HL-60/S4 (cell line): ENCODE measurements around the gene INPP5B.
"Not testable (repeated sequence)": the region's sequence is repeated elsewhere in the genome, so short reads cannot be mapped to it uniquely, and the experiment has no call there.

Experiments
- in situ Hi-C: fragments of 300-500 bp; cut with MboI; formaldehyde crosslinking; loops from 2 replicates; pipeline ENCODE4 v1.14.3; 2022; ENCODE audit warnings: low sequenced_read_pairs

Gene INPP5B

GRCh38 chr1:37946703-37947360 lies at the start of gene INPP5B:
TSS of gene INPP5B (minus strand) at chr1:37947053. CDS start at chr1:37946308, 745 bp downstream.
- in situ Hi-C loops: no loop called here

- in situ Hi-C loops: loop anchor here (25.0 kb wide), 1 partner anchor 409 kb away; the partner anchor contains the start of gene GNL2
Measured at GRCh38 chr1:37995751-37996345, 49.0 kb upstream of the INPP5B start.

GRCh38 chr1:37994886-37995566 lies 48.2 kb upstream of the INPP5B start:
- in situ Hi-C loops: loop anchor here (25.0 kb wide), 1 partner anchor 408 kb away; the partner anchor contains the start of gene GNL2

GRCh38 chr1:37989361-37989930 lies 42.6 kb upstream of the INPP5B start:
- in situ Hi-C loops: loop anchor here (25.0 kb wide), 1 partner anchor 402 kb away; the partner anchor contains the start of gene GNL2

- in situ Hi-C loops: loop anchor here (25.0 kb wide), 1 partner anchor 400 kb away; the partner anchor contains the start of gene GNL2
Measured at GRCh38 chr1:37987679-37988078, 40.8 kb upstream of the INPP5B start.

- in situ Hi-C loops: loop anchor here (25.0 kb wide), 1 partner anchor 396 kb away; the partner anchor contains the start of gene GNL2
Measured at GRCh38 chr1:37983546-37983945, 36.7 kb upstream of the INPP5B start.

- in situ Hi-C loops: loop anchor here (25.0 kb wide), 1 partner anchor 391 kb away; the partner anchor contains the start of gene GNL2
Measured at GRCh38 chr1:37978541-37978940, 31.7 kb upstream of the INPP5B start.

GRCh38 chr1:37975083-37975482 lies 28.2 kb upstream of the INPP5B start:
- in situ Hi-C loops: loop anchor here (25.0 kb wide), 1 partner anchor 388 kb away; the partner anchor contains the start of gene GNL2

GRCh38 chr1:37974567-37974966 lies 27.7 kb upstream of the INPP5B start:
- in situ Hi-C loops: no loop called here

- in situ Hi-C loops: not testable (repeated sequence)
Measured at GRCh38 chr1:37973684-37974083, 26.8 kb upstream of the INPP5B start.

- in situ Hi-C loops: no loop called here
Measured at GRCh38 chr1:37965301-37965700, 18.4 kb upstream of the INPP5B start.

- in situ Hi-C loops: not testable (repeated sequence)
Measured at GRCh38 chr1:37964106-37964505, 17.3 kb upstream of the INPP5B start.

- in situ Hi-C loops: no loop called here
Measured at GRCh38 chr1:37958690-37959089, 11.8 kb upstream of the INPP5B start.

- in situ Hi-C loops: no loop called here
Measured at GRCh38 chr1:37955685-37956084, 8.8 kb upstream of the INPP5B start.

GRCh38 chr1:37954316-37954971 lies 7.6 kb upstream of the INPP5B start:
- in situ Hi-C loops: no loop called here

GRCh38 chr1:37952738-37953137 lies 5.9 kb upstream of the INPP5B start:
- in situ Hi-C loops: no loop called here

- in situ Hi-C loops: no loop called here
Measured at GRCh38 chr1:37951783-37952624, 5.2 kb upstream of the INPP5B start.

- in situ Hi-C loops: no loop called here
Measured at GRCh38 chr1:37951041-37951782, 4.4 kb upstream of the INPP5B start.

- in situ Hi-C loops: no loop called here
Measured at GRCh38 chr1:37949524-37950152, 2.8 kb upstream of the INPP5B start.
